Osteocyte (in vitro differentiated cells): ENCODE results near the gene UPK3A. TPM values are rescaled to one million over a fixed set of nuclear protein-coding genes. Genes with fewer than 3 reads are reported as not detected.

Source experiments
- DNase-seq: peaks from one replicate; pipeline ENCODE4 v3.0.0; 2021; ENCODE audit warnings: mixed read lengths; ENCODE audit not compliant: unreplicated experiment; ENCODE audit errors: extremely low spot score
- H3K27ac Mint-ChIP-seq: one replicate; pipeline ENCODE4 v1.8.0; 2021; ENCODE audit warnings: mild to moderate bottlenecking, mixed read lengths; ENCODE audit not compliant: unreplicated experiment
- H3K27me3 Mint-ChIP-seq: one replicate; pipeline ENCODE4 v1.8.0; 2021; ENCODE audit warnings: mixed read lengths; ENCODE audit not compliant: unreplicated experiment
- H3K36me3 Mint-ChIP-seq: one replicate; pipeline ENCODE4 v1.8.0; 2021; ENCODE audit warnings: mixed read lengths; ENCODE audit not compliant: unreplicated experiment
- H3K4me1 Mint-ChIP-seq: one replicate; pipeline ENCODE4 v1.8.0; 2021; ENCODE audit warnings: mixed read lengths; ENCODE audit not compliant: unreplicated experiment
- H3K4me3 Mint-ChIP-seq: one replicate; pipeline ENCODE4 v1.8.0; 2021; ENCODE audit warnings: mild to moderate bottlenecking, moderate library complexity, mixed read lengths; ENCODE audit not compliant: unreplicated experiment
- H3K9me3 Mint-ChIP-seq: one replicate; pipeline ENCODE4 v1.8.0; 2021; ENCODE audit warnings: mixed read lengths; ENCODE audit not compliant: unreplicated experiment
- CTCF ChIP-seq: fragments of 200-600 bp; sonication (generic); IDR thresholded peaks from 2 replicates; pipeline ENCODE4 v1.5.0; 2021; ENCODE audit warnings: antibody characterized with exemption, mild to moderate bottlenecking, moderate library complexity
- total RNA-seq: library from RNA; stranded (reverse); gene quantifications from 2 replicates; pipeline ENCODE4 v1.2.1, GENCODE V29; 2021

Gene UPK3A
- total RNA-seq, 1 donor from 2014 or later = not detected

- Mint-ChIP-seq H3K4me3 (no peak overlapping the region), H3K9me3 (no peaks in the 10 kb centered on the region), H3K4me1 (no peaks in the 10 kb centered on the region), H3K27ac (no peak overlapping the region), H3K27me3 (no peaks in the 10 kb centered on the region), H3K36me3 (peaks cover 31% of the 10 kb centered on the region)
- TF ChIP-seq CTCF = no peak
- no peak for DNase-seq
Observed at GRCh38 chr22:45330548-45330947, 45.8 kb downstream of the UPK3A start.

GRCh38 chr22:45331486-45331885 is 46.7 kb downstream of the UPK3A start:
- Mint-ChIP-seq H3K9me3 (no peaks in the 10 kb centered on the region), H3K4me3 (no peak overlapping the region), H3K36me3 (peaks cover 37% of the 10 kb centered on the region), H3K4me1 (no peaks in the 10 kb centered on the region), H3K27ac (no peak overlapping the region), H3K27me3 (no peaks in the 10 kb centered on the region)
- no peak for DNase-seq
- TF ChIP-seq CTCF = no peak

GRCh38 chr22:45332001-45332400 is 47.3 kb downstream of the UPK3A start:
- no peak for TF ChIP-seq CTCF
- peaks cover 41% of the 10 kb centered on the region for H3K36me3 Mint-ChIP-seq
- DNase-seq = no peak
- H3K27me3 Mint-ChIP-seq = no peaks in the 10 kb centered on the region
- no peaks in the 10 kb centered on the region for H3K4me1 Mint-ChIP-seq
- no peaks in the 10 kb centered on the region for H3K9me3 Mint-ChIP-seq
- no peak overlapping the region for H3K4me3 Mint-ChIP-seq
- no peak overlapping the region for H3K27ac Mint-ChIP-seq

- H3K9me3 Mint-ChIP-seq = no peaks in the 10 kb centered on the region
- H3K36me3 Mint-ChIP-seq = peaks cover 56% of the 10 kb centered on the region
- no peak for TF ChIP-seq CTCF
- DNase-seq = no peak
- no peaks in the 10 kb centered on the region for H3K4me1 Mint-ChIP-seq
- no peaks in the 10 kb centered on the region for H3K27me3 Mint-ChIP-seq
- no peak overlapping the region for H3K27ac Mint-ChIP-seq
- H3K4me3 Mint-ChIP-seq = no peak overlapping the region
Observed at GRCh38 chr22:45334068-45334467, 49.3 kb downstream of the UPK3A start.

- Mint-ChIP-seq H3K36me3 (peaks cover 52% of the 10 kb centered on the region), H3K27ac (no peak overlapping the region), H3K27me3 (no peaks in the 10 kb centered on the region), H3K9me3 (no peaks in the 10 kb centered on the region), H3K4me1 (no peaks in the 10 kb centered on the region), H3K4me3 (no peak overlapping the region)
- no peak for DNase-seq
- TF ChIP-seq CTCF = no peak
Observed at GRCh38 chr22:45334528-45334927, 49.8 kb downstream of the UPK3A start.
